ENCODE measurements around the gene TTLL13.

DNA sequence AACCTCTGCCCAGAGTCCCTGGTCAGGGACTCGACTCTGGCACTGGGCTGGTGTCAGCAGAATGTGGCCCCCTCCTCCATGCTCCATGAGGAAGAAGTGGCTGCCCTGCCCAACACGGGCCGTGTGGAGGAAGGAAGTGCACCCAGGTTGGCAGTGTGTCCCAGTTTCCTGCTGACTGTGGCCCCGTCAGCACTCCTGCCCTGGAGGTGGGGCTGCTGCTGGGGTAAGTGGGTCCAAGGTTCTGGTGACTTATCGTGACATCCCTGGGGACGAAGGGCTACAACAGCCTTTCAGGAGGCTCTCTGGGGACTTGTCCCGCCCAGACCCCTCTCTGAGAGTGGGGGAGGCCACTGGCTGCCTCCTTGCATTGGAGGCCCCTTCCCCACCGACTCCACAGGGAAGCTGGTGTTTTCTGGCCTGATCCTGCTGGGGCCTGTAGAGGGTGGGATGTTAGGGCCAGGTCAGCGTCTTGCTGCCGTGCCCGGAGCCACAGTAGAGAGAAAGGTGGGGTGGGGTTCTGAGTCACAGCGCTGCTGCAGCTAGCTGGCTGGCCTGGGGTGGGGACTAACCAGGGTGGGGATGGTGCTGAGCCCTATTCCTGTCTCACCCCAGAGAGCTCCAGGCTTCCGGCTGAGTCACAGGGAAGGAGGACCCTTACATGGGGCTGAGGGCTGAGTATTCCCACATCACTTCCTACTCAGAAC lies 37.8 kb upstream of the TTLL13 start:
- TF ChIP-seq POLR2A (IDR thresholded peaks at IDR 0.05) = no peak
- TF ChIP-seq, protein P1, sequence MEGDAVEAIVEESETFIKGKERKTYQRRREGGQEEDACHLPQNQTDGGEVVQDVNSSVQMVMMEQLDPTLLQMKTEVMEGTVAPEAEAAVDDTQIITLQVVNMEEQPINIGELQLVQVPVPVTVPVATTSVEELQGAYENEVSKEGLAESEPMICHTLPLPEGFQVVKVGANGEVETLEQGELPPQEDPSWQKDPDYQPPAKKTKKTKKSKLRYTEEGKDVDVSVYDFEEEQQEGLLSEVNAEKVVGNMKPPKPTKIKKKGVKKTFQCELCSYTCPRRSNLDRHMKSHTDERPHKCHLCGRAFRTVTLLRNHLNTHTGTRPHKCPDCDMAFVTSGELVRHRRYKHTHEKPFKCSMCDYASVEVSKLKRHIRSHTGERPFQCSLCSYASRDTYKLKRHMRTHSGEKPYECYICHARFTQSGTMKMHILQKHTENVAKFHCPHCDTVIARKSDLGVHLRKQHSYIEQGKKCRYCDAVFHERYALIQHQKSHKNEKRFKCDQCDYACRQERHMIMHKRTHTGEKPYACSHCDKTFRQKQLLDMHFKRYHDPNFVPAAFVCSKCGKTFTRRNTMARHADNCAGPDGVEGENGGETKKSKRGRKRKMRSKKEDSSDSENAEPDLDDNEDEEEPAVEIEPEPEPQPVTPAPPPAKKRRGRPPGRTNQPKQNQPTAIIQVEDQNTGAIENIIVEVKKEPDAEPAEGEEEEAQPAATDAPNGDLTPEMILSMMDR (IDR thresholded peaks at IDR 0.05) = no peak

Data from right lobe of liver (tissue), 4 donors.